Caki2 (cell line): Measurements from ENCODE around the gene GAS6. TPM values are rescaled to one million over a fixed set of nuclear protein-coding genes. Genes with fewer than 3 reads are reported as not detected.

ENCODE experiments used
- DNase-seq: peaks from one replicate; pipeline ENCODE4 v3.0.0-alpha.2; 2015; ENCODE audit warnings: low read depth
- in situ Hi-C: cut with HindIII; loops from 2 replicates; pipeline ENCODE4 v1.10.0; 2016; ENCODE audit warnings: low sequenced_read_pairs, low pct_unique_long_range_greater_than_20kb, mixed read lengths
- total RNA-seq: library from RNA; depleted of rRNA; stranded (reverse); fragments of >200 nt; shearing (Covaris generic); gene quantifications from 2 replicates; pipeline ENCODE4 v1.2.3, GENCODE V29; 2014; ENCODE audit warnings: low replicate concordance; rRNA removed

Gene GAS6
- total RNA-seq, 1 experiment from 2014 or later, result 29.4 TPM

DNA sequence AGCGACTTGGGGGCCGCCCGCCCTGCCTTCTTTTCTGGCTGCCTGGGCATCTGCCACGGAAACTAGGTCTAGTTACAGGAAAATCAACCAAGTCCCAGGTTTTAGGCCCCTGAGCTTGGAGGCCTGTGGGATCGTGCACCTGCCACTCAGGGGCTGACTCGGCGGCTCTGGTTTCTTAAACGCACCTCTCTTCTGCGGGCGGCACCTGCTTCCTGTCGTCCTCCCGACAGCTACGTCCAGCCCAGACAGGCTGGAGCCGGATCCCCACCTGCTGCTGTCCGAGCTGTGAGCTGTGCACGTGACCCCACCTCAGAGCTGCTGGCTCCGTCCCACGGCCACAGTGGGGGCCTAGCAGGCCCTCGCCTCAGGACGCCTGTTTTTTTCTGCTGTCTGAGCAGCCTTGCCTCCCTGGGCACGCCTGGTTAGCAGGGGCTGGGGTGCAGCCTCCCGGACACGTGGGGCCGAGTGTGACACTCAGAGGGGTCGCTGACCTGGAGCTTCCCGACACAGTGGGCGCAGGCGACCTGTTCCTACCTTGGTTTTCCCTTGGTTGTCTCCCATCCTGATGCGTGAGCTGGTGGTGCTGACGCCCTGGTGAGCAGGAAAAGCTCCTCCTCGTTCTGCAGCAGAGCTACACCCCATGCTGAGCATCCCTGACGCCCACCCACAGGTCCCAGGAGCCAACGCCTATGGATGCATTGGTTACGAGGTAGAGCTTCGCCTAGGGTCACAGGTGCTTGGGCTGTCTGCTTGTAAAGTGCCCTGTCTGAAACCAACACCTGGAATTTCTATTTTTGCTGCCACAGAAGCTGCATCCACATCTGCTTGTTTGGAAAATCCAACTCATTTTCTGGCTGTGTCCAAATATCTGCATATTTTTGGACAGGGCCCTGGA, 87.4 kb downstream of the GAS6 start:
- in situ Hi-C loops, result no loop called here

GRCh38 chr13:113775451-113776145, 88.3 kb downstream of the GAS6 start:
- DNase-seq, result no peak
- in situ Hi-C loops, result no loop called here

More for the DNA sequence above, 87.4 kb downstream of the GAS6 start:
- no peak for DNase-seq

DNA sequence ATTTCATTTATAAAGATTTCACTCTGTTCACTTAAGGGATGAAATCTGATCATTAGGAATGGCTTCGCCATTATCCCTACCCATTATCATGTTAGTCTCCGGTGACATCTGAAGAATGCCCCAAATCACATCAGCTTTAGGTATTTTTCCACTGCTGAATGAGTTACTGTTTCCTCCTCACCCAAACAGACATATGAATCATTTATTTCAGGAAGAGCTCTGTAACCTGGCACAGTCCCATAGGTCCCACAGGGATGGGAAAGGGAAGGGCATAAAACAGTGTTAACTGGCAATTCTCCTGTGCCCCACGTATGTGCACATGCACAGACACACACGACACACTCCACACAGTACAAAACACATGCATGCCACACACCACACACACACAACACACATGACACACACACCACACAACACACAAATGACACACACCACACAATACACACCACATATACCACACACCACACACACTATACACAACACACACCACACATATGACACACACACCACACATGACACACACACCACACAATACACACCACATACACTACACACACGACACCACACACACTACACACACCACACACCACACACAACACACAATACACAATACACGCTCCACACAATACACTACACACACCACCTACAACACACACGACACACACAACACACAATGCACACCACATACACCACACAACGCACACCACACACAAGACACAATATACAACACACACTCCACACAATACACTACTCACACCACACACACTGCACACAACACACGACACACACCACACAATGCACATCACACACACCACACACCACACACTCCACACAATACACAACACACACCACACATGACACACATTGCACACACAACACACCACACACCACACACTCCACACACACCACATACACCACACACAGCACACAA, 89.4 kb downstream of the GAS6 start:
- no peak for DNase-seq
- in situ Hi-C loops, result no loop called here

DNA sequence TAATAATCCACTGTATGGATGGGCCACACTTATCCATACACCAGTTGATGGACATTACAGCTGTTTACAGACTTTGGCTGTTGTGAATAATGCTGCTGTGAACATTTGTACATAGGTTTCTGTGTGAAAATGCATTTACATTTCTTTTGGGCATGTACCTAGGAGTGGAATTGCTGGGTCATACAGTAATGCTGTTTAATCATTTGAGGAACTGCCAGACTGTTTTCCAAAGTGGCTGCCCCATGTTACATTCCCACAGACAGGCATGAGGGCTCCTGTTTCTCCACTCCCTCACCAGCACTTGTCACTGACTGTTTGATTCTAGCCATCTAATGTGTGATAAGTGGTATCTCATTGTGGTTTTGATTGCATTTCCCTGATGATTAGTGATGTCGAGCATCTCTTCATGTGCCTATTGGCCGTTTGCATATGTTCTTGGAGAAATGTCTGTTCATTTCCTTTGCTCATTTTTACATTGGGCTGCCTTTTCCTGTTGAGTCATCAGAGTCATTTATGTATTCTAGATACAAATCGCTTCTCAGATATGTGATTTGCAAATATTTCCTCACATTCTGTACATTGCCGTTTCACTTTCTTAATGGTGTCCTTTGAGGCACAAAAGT, 92.1 kb downstream of the GAS6 start:
- no peak for DNase-seq
- in situ Hi-C loops, result no loop called here

- in situ Hi-C loops, result no loop called here
Observed at GRCh38 chr13:113770937-113771336, 92.9 kb downstream of the GAS6 start.

More at GRCh38 chr13:113770937-113771336, 92.9 kb downstream of the GAS6 start:
- no peak for DNase-seq

Other genes with a start within 250 kb of the GAS6 start
- gene ATP4B, start 205.9 kb downstream of the GAS6 start, total RNA-seq, result not detected in 2 replicates
- gene GRK1, start 196.9 kb downstream of the GAS6 start, total RNA-seq, result not detected in 2 replicates
- 0.09 TPM in 1 of 2 replicates, not detected in the other for gene TMEM255B, start 104.8 kb downstream of the GAS6 start, total RNA-seq
- gene C13orf46, start 110.0 kb upstream of the GAS6 start, total RNA-seq, result not detected in 2 replicates